ENCODE measurements around the gene SBNO1.
"Not testable (repeated sequence)": the region's sequence is repeated elsewhere in the genome, so short reads cannot be mapped to it uniquely, and the experiment has no call there.

Gene SBNO1

GRCh38 chr12:123344086-123344485 is 20.6 kb downstream of the SBNO1 start:
- Mint-ChIP-seq H3K27ac (no peak overlapping the region), H3K4me3 (no peak overlapping the region), H3K4me1 (no peaks in the 10 kb centered on the region), H3K9me3 (no peaks in the 10 kb centered on the region), H3K27me3 (no peaks in the 10 kb centered on the region), H3K36me3 (peaks cover 40% of the 10 kb centered on the region)
- DNase-seq, result no peak
- CTCF ChIA-PET, result no interaction called here

- H3K4me1 Mint-ChIP-seq, result peaks cover 5% of the 10 kb centered on the region
- no peak overlapping the region for H3K27ac Mint-ChIP-seq
- H3K4me3 Mint-ChIP-seq, result no peak overlapping the region
- peaks cover 32% of the 10 kb centered on the region for H3K36me3 Mint-ChIP-seq
- CTCF ChIA-PET, result no interaction called here
- no peaks in the 10 kb centered on the region for H3K27me3 Mint-ChIP-seq
- H3K9me3 Mint-ChIP-seq, result no peaks in the 10 kb centered on the region
- DNase-seq, result no peak
Observed at GRCh38 chr12:123337070-123337469, 27.6 kb downstream of the SBNO1 start.

GRCh38 chr12:123336530-123336929 is 28.1 kb downstream of the SBNO1 start:
- Mint-ChIP-seq H3K9me3 (no peaks in the 10 kb centered on the region), H3K27me3 (no peaks in the 10 kb centered on the region), H3K36me3 (peaks cover 36% of the 10 kb centered on the region), H3K4me3 (no peak overlapping the region), H3K4me1 (peaks cover 5% of the 10 kb centered on the region), H3K27ac (peak overlapping the region; percentile 15)
- DNase-seq, result no peak
- CTCF ChIA-PET, result no interaction called here

GRCh38 chr12:123335490-123335889 is 29.2 kb downstream of the SBNO1 start:
- Mint-ChIP-seq H3K9me3 (no peaks in the 10 kb centered on the region), H3K27me3 (no peaks in the 10 kb centered on the region), H3K27ac (no peak overlapping the region), H3K4me1 (peaks cover 5% of the 10 kb centered on the region), H3K36me3 (peaks cover 38% of the 10 kb centered on the region), H3K4me3 (no peak overlapping the region)
- CTCF ChIA-PET, result interaction anchor here (2.4 kb wide), 1 partner anchor 30 kb away, joined by 6 read pairs; no protein-coding TSS in a partner anchor
- DNase-seq, result no peak

GRCh38 chr12:123329799-123330198 is 34.8 kb downstream of the SBNO1 start:
- Mint-ChIP-seq H3K27me3 (no peaks in the 10 kb centered on the region), H3K4me1 (no peaks in the 10 kb centered on the region), H3K4me3 (no peak overlapping the region), H3K9me3 (no peaks in the 10 kb centered on the region), H3K27ac (no peak overlapping the region), H3K36me3 (peaks cover 48% of the 10 kb centered on the region)
- CTCF ChIA-PET, result no interaction called here
- DNase-seq, result no peak

- CTCF ChIA-PET, result interaction anchor here (1.1 kb wide), 1 partner anchor 10 kb away, joined by 4 read pairs; no protein-coding TSS in a partner anchor
- peaks cover 46% of the 10 kb centered on the region for H3K36me3 Mint-ChIP-seq
Observed at GRCh38 chr12:123319826-123320225, 44.8 kb downstream of the SBNO1 start.

GRCh38 chr12:123319273-123319672 is 45.4 kb downstream of the SBNO1 start:
- DNase-seq, result no peak
- CTCF ChIA-PET, result interaction anchor here (1.1 kb wide), 1 partner anchor 9 kb away, joined by 4 read pairs; no protein-coding TSS in a partner anchor

More at GRCh38 chr12:123319826-123320225, 44.8 kb downstream of the SBNO1 start:
- Mint-ChIP-seq H3K4me3 (no peak overlapping the region), H3K27me3 (no peaks in the 10 kb centered on the region), H3K27ac (no peak overlapping the region), H3K4me1 (no peaks in the 10 kb centered on the region), H3K9me3 (no peaks in the 10 kb centered on the region)
- DNase-seq, result no peak

GRCh38 chr12:123313046-123313445 is 51.6 kb downstream of the SBNO1 start:
- H3K27me3 Mint-ChIP-seq, H3K9me3 Mint-ChIP-seq, H3K27ac Mint-ChIP-seq, H3K4me3 Mint-ChIP-seq, H3K4me1 Mint-ChIP-seq, CTCF ChIA-PET, DNase-seq: not testable (repeated sequence)
- H3K36me3 Mint-ChIP-seq, result peaks cover 57% of the 10 kb centered on the region

More at GRCh38 chr12:123319273-123319672, 45.4 kb downstream of the SBNO1 start:
- Mint-ChIP-seq H3K4me3 (no peak overlapping the region), H3K27me3 (no peaks in the 10 kb centered on the region), H3K36me3 (peaks cover 46% of the 10 kb centered on the region), H3K9me3 (no peaks in the 10 kb centered on the region), H3K27ac (no peak overlapping the region), H3K4me1 (no peaks in the 10 kb centered on the region)

GRCh38 chr12:123306200-123306599 is 58.4 kb downstream of the SBNO1 start:
- CTCF ChIA-PET, result no interaction called here
- no peak overlapping the region for H3K27ac Mint-ChIP-seq
- DNase-seq, result no peak
- H3K27me3 Mint-ChIP-seq, result no peaks in the 10 kb centered on the region
- no peaks in the 10 kb centered on the region for H3K4me1 Mint-ChIP-seq
- no peaks in the 10 kb centered on the region for H3K9me3 Mint-ChIP-seq
- H3K4me3 Mint-ChIP-seq, result no peak overlapping the region
- H3K36me3 Mint-ChIP-seq, result peaks cover 44% of the 10 kb centered on the region

- no peaks in the 10 kb centered on the region for H3K4me1 Mint-ChIP-seq
- H3K27ac Mint-ChIP-seq, result no peak overlapping the region
- CTCF ChIA-PET, result no interaction called here
- no peaks in the 10 kb centered on the region for H3K9me3 Mint-ChIP-seq
- H3K4me3 Mint-ChIP-seq, result no peak overlapping the region
- no peak for DNase-seq
- peaks cover 41% of the 10 kb centered on the region for H3K36me3 Mint-ChIP-seq
- no peaks in the 10 kb centered on the region for H3K27me3 Mint-ChIP-seq
Observed at GRCh38 chr12:123305136-123305535, 59.5 kb downstream of the SBNO1 start.

GRCh38 chr12:123293178-123293760 is 71.4 kb downstream of the SBNO1 start:
- Mint-ChIP-seq H3K4me1 (no peaks in the 10 kb centered on the region), H3K36me3 (peaks cover 37% of the 10 kb centered on the region), H3K27ac (no peak overlapping the region), H3K27me3 (no peaks in the 10 kb centered on the region), H3K9me3 (no peaks in the 10 kb centered on the region), H3K4me3 (no peak overlapping the region)
- CTCF ChIA-PET, result interaction anchor here (0.8 kb wide), 1 partner anchor 289 kb away, joined by 3 read pairs; no protein-coding TSS in a partner anchor
- no peak for DNase-seq

GRCh38 chr12:123289911-123290310 is 74.7 kb downstream of the SBNO1 start:
- no peaks in the 10 kb centered on the region for H3K4me1 Mint-ChIP-seq
- H3K27ac Mint-ChIP-seq, result no peak overlapping the region
- H3K27me3 Mint-ChIP-seq, result no peaks in the 10 kb centered on the region
- H3K36me3 Mint-ChIP-seq, result peaks cover 23% of the 10 kb centered on the region
- H3K4me3 Mint-ChIP-seq, result no peak overlapping the region
- H3K9me3 Mint-ChIP-seq, result no peaks in the 10 kb centered on the region
- CTCF ChIA-PET, result no interaction called here
- DNase-seq, result no peak

- H3K4me3 Mint-ChIP-seq, result no peak overlapping the region
- DNase-seq, result no peak
- H3K27me3 Mint-ChIP-seq, result no peaks in the 10 kb centered on the region
- CTCF ChIA-PET, result no interaction called here
- H3K4me1 Mint-ChIP-seq, result no peaks in the 10 kb centered on the region
- H3K27ac Mint-ChIP-seq, result no peak overlapping the region
- H3K9me3 Mint-ChIP-seq, result no peaks in the 10 kb centered on the region
- H3K36me3 Mint-ChIP-seq, result peaks cover 17% of the 10 kb centered on the region
Observed at GRCh38 chr12:123288751-123289346, 75.8 kb downstream of the SBNO1 start.

GRCh38 chr12:123286652-123287373 is 77.8 kb downstream of the SBNO1 start:
- H3K27me3 Mint-ChIP-seq, result no peaks in the 10 kb centered on the region

GRCh38 chr12:123284669-123285068 is 80.0 kb downstream of the SBNO1 start:
- no peak overlapping the region for H3K27ac Mint-ChIP-seq
- no peak for DNase-seq
- no peaks in the 10 kb centered on the region for H3K27me3 Mint-ChIP-seq
- no peak overlapping the region for H3K4me3 Mint-ChIP-seq
- CTCF ChIA-PET, result no interaction called here
- H3K9me3 Mint-ChIP-seq, result no peaks in the 10 kb centered on the region
- H3K36me3 Mint-ChIP-seq, result peaks cover 5% of the 10 kb centered on the region
- H3K4me1 Mint-ChIP-seq, result no peaks in the 10 kb centered on the region

More at GRCh38 chr12:123286652-123287373, 77.8 kb downstream of the SBNO1 start:
- CTCF ChIA-PET, result no interaction called here
- Mint-ChIP-seq H3K9me3 (no peaks in the 10 kb centered on the region), H3K4me3 (no peak overlapping the region), H3K4me1 (no peaks in the 10 kb centered on the region), H3K36me3 (peaks cover 8% of the 10 kb centered on the region), H3K27ac (no peak overlapping the region)
- DNase-seq, result no peak
